LoVo (cell line): ENCODE results near the gene CYP24A1.

Experiments used
- DNase-seq: peaks from one replicate; pipeline ENCODE4 v3.0.0-alpha.2; 2016; ENCODE audit warnings: low spot score

The CYP24A1 gene

DNA sequence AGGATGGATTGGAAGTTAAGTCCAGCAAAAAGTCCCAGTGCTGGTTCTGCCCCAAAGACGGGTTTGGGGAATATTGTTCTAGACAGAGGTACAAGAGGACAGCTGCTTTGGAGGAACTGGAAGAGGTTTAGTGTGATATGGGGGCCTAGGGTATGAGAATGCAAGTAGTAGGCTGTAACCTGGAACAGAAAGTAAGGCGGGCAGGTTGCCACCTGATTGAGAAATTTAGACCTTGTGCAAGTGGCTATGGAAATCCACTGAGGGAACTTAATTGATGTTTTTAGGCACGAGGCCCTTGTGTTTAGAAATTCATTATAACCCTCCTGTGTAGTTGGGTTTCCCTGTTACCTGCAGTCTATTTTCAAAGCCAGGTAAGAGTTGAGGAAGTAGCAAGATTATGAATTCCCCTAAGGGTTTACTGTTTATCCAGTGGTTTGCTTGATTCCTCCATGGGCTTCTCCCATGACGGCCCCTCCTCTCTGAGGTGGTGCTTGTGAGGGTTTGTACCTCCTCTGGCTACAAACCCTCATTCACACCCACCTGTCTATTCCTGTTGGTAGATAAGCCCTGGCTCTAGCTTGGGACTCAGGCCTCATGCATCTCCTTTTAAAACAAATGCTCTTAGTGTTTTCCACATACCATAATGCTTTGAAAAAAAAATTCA is 61.4 kb downstream of the CYP24A1 start:
- DNase-seq, result no peak

DNA sequence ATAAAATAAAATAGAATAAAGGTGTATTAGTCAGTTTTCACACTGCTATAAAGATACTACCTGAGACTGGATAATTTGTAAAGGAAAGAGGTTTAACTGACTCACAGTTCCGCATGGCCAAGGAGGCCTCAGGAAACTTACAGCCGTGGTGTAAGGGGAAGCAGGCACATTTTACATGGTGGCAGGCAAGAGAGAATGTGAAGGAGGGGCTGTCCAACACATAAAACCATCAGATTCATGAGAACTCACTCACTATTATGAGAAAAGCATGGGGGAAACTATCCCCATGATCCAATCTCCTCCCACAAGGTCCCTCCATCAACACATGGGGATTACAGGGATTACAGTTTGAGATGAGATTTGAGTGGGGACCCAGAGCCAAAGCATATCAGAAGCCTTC is 62.3 kb downstream of the CYP24A1 start:
- DNase-seq, result no peak

DNA sequence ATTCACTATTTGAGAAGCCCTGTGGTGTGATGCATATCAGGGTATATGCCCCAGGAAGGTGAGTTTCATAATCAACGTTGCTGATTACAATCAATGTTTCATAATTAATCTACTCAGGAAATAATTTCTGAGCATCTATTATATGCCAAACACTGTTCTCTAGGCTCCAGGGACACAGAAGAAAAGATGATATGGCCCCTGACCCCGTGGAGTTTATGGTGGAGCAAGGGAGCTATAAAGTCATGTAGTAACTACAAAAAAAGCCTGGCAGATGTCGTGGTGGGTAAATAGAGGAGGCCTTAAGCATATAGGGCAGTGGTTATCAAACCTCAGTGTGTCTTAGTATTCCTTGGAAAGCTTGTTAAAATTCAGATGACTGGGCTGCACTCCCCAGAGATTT is 63.3 kb downstream of the CYP24A1 start:
- DNase-seq, result no peak

DNA sequence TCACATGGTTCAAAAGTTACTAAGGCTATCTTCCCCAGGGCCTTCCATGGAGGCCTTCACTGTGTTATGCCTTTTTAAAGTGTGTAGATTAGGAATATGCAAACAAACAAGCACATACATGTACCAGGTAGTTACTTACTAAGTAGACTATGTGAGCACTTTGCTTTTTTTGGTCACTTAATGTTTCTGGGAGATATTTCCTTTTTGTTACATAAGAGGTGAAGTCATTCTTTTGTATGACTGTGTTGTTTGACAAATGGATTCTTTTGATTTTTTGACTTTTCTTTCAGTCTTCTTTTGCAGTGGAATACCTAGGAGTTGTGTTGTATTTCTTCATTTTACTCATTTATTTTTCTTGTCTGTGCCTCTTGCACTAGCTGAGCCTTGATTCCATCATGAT is 63.7 kb downstream of the CYP24A1 start:
- no peak for DNase-seq

DNA sequence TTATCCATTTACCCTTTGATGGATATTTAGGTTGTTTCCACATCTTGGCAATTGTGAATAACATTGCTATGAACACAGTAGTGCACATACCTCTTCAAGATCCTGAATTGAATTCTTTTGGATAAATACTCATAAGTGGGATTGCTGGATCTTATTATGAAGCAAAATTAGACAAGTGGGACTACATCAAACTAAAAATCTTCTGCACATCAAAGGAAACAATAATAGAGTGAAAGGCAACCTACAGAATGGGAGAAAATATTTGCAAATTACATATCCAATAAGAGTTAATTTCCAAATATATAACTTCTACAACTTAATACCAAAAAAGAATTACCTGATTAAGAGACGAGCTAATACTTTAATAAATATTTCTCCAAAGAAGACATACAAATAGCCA is 65.0 kb downstream of the CYP24A1 start:
- no peak for DNase-seq

DNA sequence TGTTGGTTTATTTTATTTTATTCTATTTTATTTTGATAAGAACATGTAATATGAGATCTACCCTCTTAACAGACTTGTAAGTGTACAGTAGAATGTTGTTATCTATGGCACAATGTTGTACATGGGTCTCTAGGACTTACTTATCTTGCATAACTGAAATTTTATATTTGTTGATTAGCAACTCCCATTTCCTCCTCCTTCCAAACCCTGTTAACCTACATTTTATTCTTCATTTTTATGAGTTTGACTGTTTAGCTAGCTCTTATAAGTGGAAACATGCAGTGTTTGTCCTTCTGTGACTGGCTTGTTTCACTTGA is 65.5 kb downstream of the CYP24A1 start:
- DNase-seq, result no peak

DNA sequence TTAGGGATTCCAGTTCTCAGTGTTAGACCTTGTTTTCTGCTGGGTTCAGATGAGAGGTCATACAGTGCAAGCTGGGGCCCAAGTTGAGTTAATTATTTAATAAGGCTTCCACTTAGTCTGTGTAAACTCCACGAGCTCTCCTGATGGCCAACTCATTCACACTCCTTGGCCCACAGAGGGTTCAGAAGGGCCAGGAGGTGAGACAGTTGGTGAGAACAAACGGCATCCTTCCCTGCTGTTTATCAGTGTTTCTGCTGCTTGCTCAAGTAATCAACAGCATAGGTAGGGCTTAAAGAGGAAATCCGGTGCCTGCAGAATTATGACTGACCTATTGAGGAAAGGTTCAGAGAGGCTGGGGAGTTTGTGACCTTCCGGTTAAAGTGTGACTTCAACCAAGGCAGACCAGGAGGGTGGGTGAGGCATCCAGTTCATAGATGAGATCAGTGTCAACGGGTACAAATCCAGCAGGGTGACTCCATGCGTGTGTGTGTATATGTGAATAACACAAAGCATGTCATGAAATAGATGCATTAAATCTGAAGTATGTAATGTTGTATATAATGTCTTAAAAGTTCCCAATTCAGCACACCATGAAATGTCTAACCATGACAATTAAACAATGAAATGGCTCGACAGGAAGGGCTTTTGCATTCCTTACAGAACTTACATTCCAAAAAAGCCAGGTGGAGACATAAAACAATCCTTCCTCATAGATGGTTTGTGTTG is 66.0 kb downstream of the CYP24A1 start:
- no peak for DNase-seq

DNA sequence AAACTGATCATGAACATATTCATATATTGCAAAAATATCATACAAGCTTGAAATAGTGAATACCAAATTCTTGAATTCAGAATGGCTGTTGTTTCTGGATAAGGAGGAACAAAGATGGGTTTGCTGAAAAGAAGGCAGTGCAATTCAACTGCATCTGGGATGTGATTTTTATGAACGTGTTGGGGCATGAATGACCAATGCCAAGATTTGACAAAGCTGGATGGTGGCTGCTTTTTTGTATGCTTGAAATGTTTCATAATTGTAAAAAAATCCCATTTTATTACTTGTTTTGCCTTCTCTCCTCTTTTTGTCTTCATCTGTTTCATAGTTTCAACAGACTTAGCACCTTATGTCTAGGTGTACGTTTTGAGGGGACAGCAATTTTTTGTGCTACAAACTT is 66.6 kb downstream of the CYP24A1 start:
- DNase-seq, result no peak

DNA sequence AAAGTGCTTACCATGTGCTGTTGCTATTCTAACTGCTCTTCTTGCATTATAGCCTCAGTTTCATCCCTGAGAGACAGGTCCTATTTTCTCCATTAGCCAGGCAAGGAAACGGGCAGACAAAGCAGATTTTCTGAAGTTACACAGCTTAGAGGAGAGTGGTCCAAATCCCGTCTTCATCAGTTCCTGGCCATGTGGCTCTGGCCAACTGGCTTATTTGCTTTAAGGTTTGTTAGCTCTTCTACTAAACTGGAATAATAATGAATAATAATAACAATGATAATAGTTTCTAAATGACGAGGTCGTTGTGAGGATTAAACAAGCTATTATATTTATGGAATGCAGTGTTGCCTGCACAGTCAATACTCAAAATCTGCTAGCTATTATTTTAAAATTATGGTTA is 67.6 kb downstream of the CYP24A1 start:
- no peak for DNase-seq

DNA sequence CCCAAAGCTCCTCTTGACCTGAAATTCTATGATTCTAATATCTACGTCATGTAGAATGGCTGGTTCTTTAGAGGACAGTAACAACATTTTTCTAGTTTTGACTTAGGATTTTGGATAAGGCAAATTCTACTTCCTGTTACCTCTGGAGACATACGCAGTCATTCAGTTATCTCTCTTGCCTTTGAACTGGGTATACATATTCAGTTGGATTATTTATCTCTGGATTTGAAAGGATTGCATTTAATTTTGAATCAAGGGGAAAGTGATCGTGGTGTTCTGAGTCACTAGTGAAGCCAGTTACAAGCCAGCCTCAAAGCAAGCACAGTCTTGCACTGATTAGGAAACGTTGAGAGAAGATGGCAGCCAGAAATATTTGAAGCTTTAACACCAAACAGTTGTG is 68.1 kb downstream of the CYP24A1 start:
- DNase-seq, result no peak

DNA sequence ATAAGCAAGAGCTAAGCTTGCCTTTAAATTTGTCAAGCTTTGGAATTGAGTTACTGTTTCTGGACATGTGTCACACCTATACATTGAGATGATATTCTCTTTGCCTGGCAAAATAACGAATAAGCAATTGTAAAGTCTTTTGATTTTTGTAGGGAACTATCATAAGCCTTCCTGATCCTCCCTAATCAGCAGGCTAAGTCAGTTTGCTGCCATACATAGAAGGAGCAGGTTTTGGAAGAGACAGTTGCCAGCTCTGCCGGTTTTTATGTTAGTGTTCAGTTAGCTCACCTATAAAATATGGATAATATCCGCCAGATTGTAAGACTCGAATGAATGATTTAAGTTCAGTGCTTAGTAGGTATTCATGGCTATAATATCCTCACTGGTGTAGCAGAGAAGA is 69.0 kb downstream of the CYP24A1 start:
- no peak for DNase-seq

DNA sequence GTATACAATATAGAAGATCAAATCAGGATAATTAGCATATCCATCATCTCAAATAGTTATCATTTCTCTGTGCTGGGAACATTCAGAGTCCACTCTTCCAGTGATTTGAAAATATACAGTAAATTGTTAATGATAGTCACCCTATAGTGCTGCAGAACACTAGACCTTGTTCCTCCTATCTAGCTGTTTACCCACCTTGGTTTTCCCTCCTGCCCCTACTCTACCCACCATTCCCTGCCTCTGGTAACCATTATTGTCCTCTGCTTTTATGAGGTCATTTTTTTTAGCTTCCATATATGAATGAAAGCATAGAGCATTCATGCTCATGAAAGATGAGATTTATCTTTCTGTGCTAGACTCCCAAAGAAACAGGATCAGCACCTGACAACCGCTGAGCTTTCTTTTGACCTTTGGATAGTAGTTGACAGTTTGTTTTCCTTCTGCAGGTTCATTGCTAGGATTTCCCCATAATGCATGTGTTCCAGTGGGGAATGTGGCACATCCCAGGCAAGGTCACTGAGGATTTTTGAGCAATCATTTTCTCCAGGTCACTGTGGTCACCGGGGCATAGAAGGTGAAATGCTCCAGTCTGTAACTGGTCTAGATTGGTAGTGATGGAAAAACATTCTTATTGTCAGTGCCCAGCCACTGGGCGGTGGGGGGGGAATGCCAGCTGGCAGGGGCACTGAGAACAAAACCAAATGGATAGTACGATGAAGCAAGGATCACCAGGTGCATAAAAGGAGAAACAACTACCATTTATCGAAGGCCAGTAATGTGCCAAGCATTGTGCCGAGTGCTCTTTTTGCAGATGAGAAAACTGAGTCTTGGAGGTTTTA is 69.8 kb downstream of the CYP24A1 start:
- no peak for DNase-seq
